ENCODE results near the gene COL26A1. TPM values are rescaled to one million over a fixed set of nuclear protein-coding genes. Genes with fewer than 3 reads are reported as not detected.

COL26A1 gene
- total RNA-seq, 1 experiment from 2014 or later = 42.6 TPM

- no peak overlapping the region for H2BK12ac ChIP-seq (ENCODE audit: insufficient read length, low read depth, low read length)
These were observed 169.2 kb downstream of the COL26A1 start for GRCh38 chr7:101531726-101532357.

More at GRCh38 chr7:101531726-101532357, 169.2 kb downstream of the COL26A1 start:
- Histone ChIP-seq H2AFZ (ENCODE audit: low read length) (no peak overlapping the region), H3K79me1 (ENCODE audit: insufficient read depth, low read depth, low read length, poor library complexity, severe bottlenecking) (no peaks in the 10 kb centered on the region), H3K9me3 (ENCODE audit: control insufficient read depth, low read depth, low read length) (no peaks in the 10 kb centered on the region), H2BK5ac (ENCODE audit: insufficient read length, low read length) (no peak overlapping the region), H3K56ac (ENCODE audit: insufficient read length, low read depth, low read length) (no peak overlapping the region), H4K20me1 (ENCODE audit: control insufficient read depth, insufficient read depth, insufficient read length) (no peaks in the 10 kb centered on the region), H3K23me2 (ENCODE audit: insufficient read length, low read depth, low read length, poor library complexity, severe bottlenecking) (no peaks in the 10 kb centered on the region), H2BK15ac (ENCODE audit: low read depth, low read length) (no peak overlapping the region), H4K91ac (ENCODE audit: insufficient read length, low read depth, low read length) (no peak overlapping the region), H3K14ac (ENCODE audit: insufficient read depth, low read length) (no peak overlapping the region; the same call in 1 of the 2 replicates), H3K27me3 (ENCODE audit: insufficient read depth, low read length) (no peaks in the 10 kb centered on the region), H3K4me1 (ENCODE audit: insufficient read depth, low read length) (no peaks in the 10 kb centered on the region), H3K9ac (ENCODE audit: extremely low read depth, insufficient read length, low read length) (no peak overlapping the region), H3K18ac (ENCODE audit: insufficient read length, low read depth, low read length) (no peak overlapping the region), H4K5ac (ENCODE audit: insufficient read length, low read depth, low read length) (no peak overlapping the region), H2BK120ac (ENCODE audit: low read depth, low read length, poor library complexity, severe bottlenecking) (no peak overlapping the region), H2BK20ac (ENCODE audit: low read depth, low read length, poor library complexity, severe bottlenecking) (no peak overlapping the region), H3K79me2 (ENCODE audit: insufficient read depth, low read length) (no peaks in the 10 kb centered on the region; the same call in 1 of the 2 replicates), H2AK5ac (ENCODE audit: insufficient read length, low read length) (no peak overlapping the region), H3K4me2 (ENCODE audit: insufficient read depth, insufficient read length, low read length) (no peak overlapping the region), H4K8ac (replicated peaks; ENCODE audit: insufficient read length, low read depth, low read length) (no peak overlapping the region), H3T11ph (ENCODE audit: low read length) (no peak overlapping the region), H3K27ac (ENCODE audit: insufficient read length, low read depth, low read length) (no peak overlapping the region), H3K4ac (ENCODE audit: low read depth, low read length) (no peak overlapping the region), H3K23ac (ENCODE audit: insufficient read length, low read depth, low read length) (no peak overlapping the region)
- peaks cover 3 to 8% of the 10 kb centered on the region in 2 experiments; a peak in 1 of 4 replicates for H3K4me1 Mint-ChIP-seq
- H3K9me3 Mint-ChIP-seq = no peaks in the 10 kb centered on the region
- no peak for TF ChIP-seq CTCF (conservative IDR thresholded peaks at IDR 0.05)
- DNase-seq = no peak
- no CpG with 5 or more reads among the region's 16 CpGs for WGBS (ENCODE audit: extremely low coverage, insufficient read length, low lambda C conversion rate)
- peaks cover 0 to 11% (median 4%) of the 10 kb centered on the region in 3 experiments; a peak in 6 of 7 replicates for H3K36me3 Mint-ChIP-seq (ENCODE audit: insufficient read depth in 1 of 3, low read depth in 3 of 3)
- H3K27me3 Mint-ChIP-seq (ENCODE audit: low read depth) = no peaks in the 10 kb centered on the region; the same call in 1 of the 2 replicates
- H3K4me3 Mint-ChIP-seq = no peak overlapping the region
- H3K27ac Mint-ChIP-seq = peak overlapping the region in 1 of 3 experiments; percentile 20; a peak in 1 of 7 replicates
